ENCODE results near the gene METTL6. TPM values are rescaled to one million over a fixed set of nuclear protein-coding genes. Genes with fewer than 3 reads are reported as not detected.
"Not testable (repeated sequence)": the region's sequence is repeated elsewhere in the genome, so short reads cannot be mapped to it uniquely, and the experiment has no call there.

METTL6 gene
- total and polyA plus RNA-seq, 2 donors (not counting 1 experiment from before 2014, with no cell fraction given) = 25.7 to 37.3 TPM

GRCh38 chr3:15391007-15391406, 36.3 kb downstream of the METTL6 start:
- Histone ChIP-seq H3K27me3 (ENCODE audit: control insufficient read depth, insufficient read depth, low read length) (no peaks in the 10 kb centered on the region), H3K36me3 (ENCODE audit: control insufficient read depth, insufficient read depth, low read length) (no peaks in the 10 kb centered on the region), H3K27ac (ENCODE audit: insufficient read depth, low read length) (no peak overlapping the region), H3K79me2 (ENCODE audit: control insufficient read depth, insufficient read depth, low read length) (no peaks in the 10 kb centered on the region), H3K9ac (ENCODE audit: insufficient read depth, low read length) (no peak overlapping the region), H3K9me3 (ENCODE audit: control insufficient read depth, insufficient read depth, low read depth, low read length) (no peaks in the 10 kb centered on the region), H2AFZ (ENCODE audit: low read length) (no peak overlapping the region), H3K4me1 (ENCODE audit: control insufficient read depth, extremely low read depth, insufficient read depth, low read length) (no peaks in the 10 kb centered on the region), H4K20me1 (ENCODE audit: control insufficient read depth, extremely low read depth, insufficient read depth, low read length) (no peaks in the 10 kb centered on the region), H3K4me3 (replicated peaks in 1 of 4; ENCODE audit: control extremely low read depth in 1 of 4, insufficient read depth in 1 of 4, low read depth in 3 of 4, low read length in 4 of 4) (no peak overlapping the region), H3K4me2 (ENCODE audit: extremely low read depth, insufficient read depth, low read length) (no peak overlapping the region)
- no peak for DNase-seq (ENCODE audit: low read depth in 2 of 2)
- TF ChIP-seq EZH2 (IDR thresholded peaks at IDR 0.05; ENCODE audit: low read length, missing control alignments) = no peak
- no peak for TF ChIP-seq CTCF (conservative IDR thresholded peaks at IDR 0.05 in 1 of 2, IDR thresholded peaks at IDR 0.05 in 1 of 2; ENCODE audit: low read depth in 1 of 2, low read length in 2 of 2)

GRCh38 chr3:15390460-15390859, 36.9 kb downstream of the METTL6 start:
- no peaks in the 10 kb centered on the region for H3K4me1 ChIP-seq (ENCODE audit: control insufficient read depth, extremely low read depth, insufficient read depth, low read length)
- H2AFZ ChIP-seq (ENCODE audit: low read length) = no peak overlapping the region
- no peaks in the 10 kb centered on the region for H3K9me3 ChIP-seq (ENCODE audit: control insufficient read depth, insufficient read depth, low read depth, low read length)
- no peak for DNase-seq (ENCODE audit: low read depth in 2 of 2)
- H4K20me1 ChIP-seq (ENCODE audit: control insufficient read depth, extremely low read depth, insufficient read depth, low read length) = no peaks in the 10 kb centered on the region
- H3K9ac ChIP-seq (ENCODE audit: insufficient read depth, low read length) = no peak overlapping the region
- H3K36me3 ChIP-seq (ENCODE audit: control insufficient read depth, insufficient read depth, low read length) = no peaks in the 10 kb centered on the region
- H3K27ac ChIP-seq (ENCODE audit: insufficient read depth, low read length) = no peak overlapping the region
- H3K4me2 ChIP-seq (ENCODE audit: extremely low read depth, insufficient read depth, low read length) = no peak overlapping the region
- no peak overlapping the region for H3K4me3 ChIP-seq (replicated peaks in 1 of 4; ENCODE audit: control extremely low read depth in 1 of 4, insufficient read depth in 1 of 4, low read depth in 3 of 4, low read length in 4 of 4)
- no peaks in the 10 kb centered on the region for H3K27me3 ChIP-seq (ENCODE audit: control insufficient read depth, insufficient read depth, low read length)
- no peaks in the 10 kb centered on the region for H3K79me2 ChIP-seq (ENCODE audit: control insufficient read depth, insufficient read depth, low read length)
- TF ChIP-seq CTCF (conservative IDR thresholded peaks at IDR 0.05 in 1 of 2, IDR thresholded peaks at IDR 0.05 in 1 of 2; ENCODE audit: low read depth in 1 of 2, low read length in 2 of 2) (no peak), EZH2 (IDR thresholded peaks at IDR 0.05; ENCODE audit: low read length, missing control alignments) (no peak)

GRCh38 chr3:15388335-15388734, 39.0 kb downstream of the METTL6 start:
- not testable (repeated sequence) for H4K20me1 ChIP-seq (ENCODE audit: control insufficient read depth, extremely low read depth, insufficient read depth, low read length); H3K36me3 ChIP-seq (ENCODE audit: control insufficient read depth, insufficient read depth, low read length); H2AFZ ChIP-seq (ENCODE audit: low read length); DNase-seq (ENCODE audit: low read depth in 2 of 2); H3K27ac ChIP-seq (ENCODE audit: insufficient read depth, low read length); H3K79me2 ChIP-seq (ENCODE audit: control insufficient read depth, insufficient read depth, low read length); H3K9ac ChIP-seq (ENCODE audit: insufficient read depth, low read length); H3K4me2 ChIP-seq (ENCODE audit: extremely low read depth, insufficient read depth, low read length); H3K9me3 ChIP-seq (ENCODE audit: control insufficient read depth, insufficient read depth, low read depth, low read length); H3K4me3 ChIP-seq (replicated peaks in 1 of 4; ENCODE audit: control extremely low read depth in 1 of 4, insufficient read depth in 1 of 4, low read depth in 3 of 4, low read length in 4 of 4); H3K4me1 ChIP-seq (ENCODE audit: control insufficient read depth, extremely low read depth, insufficient read depth, low read length); H3K27me3 ChIP-seq (ENCODE audit: control insufficient read depth, insufficient read depth, low read length)
